ENCODE measurements around the gene TRIM33. TPM values are rescaled to one million over a fixed set of nuclear protein-coding genes. Genes with fewer than 3 reads are reported as not detected.

Gene TRIM33
- total and polyA plus RNA-seq, 2 of the 13 experiments (the other 11 are each of a cell fraction or from before 2014, with no cell fraction given), result 35.5 to 42.2 TPM

DNA sequence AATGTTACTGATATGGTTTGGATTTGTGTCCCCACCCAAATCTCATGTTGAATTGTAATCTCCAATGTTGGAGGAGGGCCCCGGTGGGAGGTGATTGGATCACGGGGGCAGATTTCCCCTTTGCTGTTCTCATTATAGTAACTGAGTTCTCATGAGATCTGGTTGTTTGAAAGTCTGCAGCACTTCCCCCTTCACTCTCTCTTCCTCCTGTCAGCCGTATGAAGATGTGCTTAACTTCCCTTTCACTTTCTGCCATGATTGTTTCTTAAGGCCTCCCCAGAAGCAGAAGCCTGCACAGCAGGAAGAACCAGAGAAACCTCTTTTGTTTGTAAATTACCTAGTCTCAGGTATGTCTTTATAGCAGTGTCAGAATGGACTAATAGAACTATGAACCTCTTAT is 28.4 kb downstream of the TRIM33 start:
- H4K20me1 ChIP-seq (ENCODE audit: insufficient read depth, low read length), result peaks cover 2% of the 10 kb centered on the region; the same call in 1 of the 2 replicates
- CTCF ChIA-PET (ENCODE audit: low intra/inter-chr PET ratio, low total read pairs), result no interaction called here
- intact Hi-C loops (cut with micrococcal nuclease; ENCODE audit: unreplicated experiment), result no loop called here
- H3K9me3 ChIP-seq (ENCODE audit: low read length), result no peaks in the 10 kb centered on the region
- H3K9ac ChIP-seq (ENCODE audit: insufficient read depth, low read depth, low read length), result no peak overlapping the region
- H3K4me2 ChIP-seq (ENCODE audit: low read depth, low read length), result no peak overlapping the region
- peaks cover 0 to 3% of the 10 kb centered on the region in 2 experiments; a peak in 1 of 5 replicates for H3K36me3 ChIP-seq (replicated peaks in 1 of 2; ENCODE audit: control insufficient read depth in 1 of 2, insufficient read depth in 2 of 2, low read length in 2 of 2)
- in situ Hi-C loops (cut with HindIII; ENCODE audit: extremely low pct_ligation_motif_present, low pct_unique_long_range_greater_than_20kb), result no loop called here
- DNase-seq (ENCODE audit: low spot score) (no peak), ATAC-seq (no peak), FAIRE-seq (no peak)
- WGBS (ENCODE audit: low lambda C conversion rate), result 88% methylated on average over 3 of the region's 3 CpGs
- POLR2A ChIA-PET, result interaction anchor here (2.0 kb wide), 1 partner anchor 15 kb away, joined by 5 read pairs; no protein-coding TSS in a partner anchor
- peaks cover 90% of the 10 kb centered on the region for H3K79me2 ChIP-seq (ENCODE audit: insufficient read depth, low read length)
- no TSS peak for BruUV-seq (replicated peaks)
- H3K27ac ChIP-seq (ENCODE audit: extremely low read length, insufficient read depth, low read length), result no peak overlapping the region
- H3K4me1 ChIP-seq (ENCODE audit: insufficient read depth, low read length), result peaks cover 37% of the 10 kb centered on the region
- H2AFZ ChIP-seq (ENCODE audit: low read length), result no peak overlapping the region
- no peak overlapping the region for H3K4me3 ChIP-seq (replicated peaks in 1 of 3; ENCODE audit: insufficient read depth in 1 of 3, low read depth in 2 of 3, low read length in 3 of 3)
- H3K27me3 ChIP-seq (ENCODE audit: control insufficient read depth in 1 of 2, insufficient read depth in 2 of 2, low read length in 2 of 2), result no peaks in the 10 kb centered on the region
- no peak for TF ChIP-seq HNRNPLL (IDR thresholded peaks at IDR 0.05; ENCODE audit: low read depth, low read length, poor library complexity, severe bottlenecking)
- no peak for TF ChIP-seq ESRRA (CRISPR knock-in tag; IDR thresholded peaks at IDR 0.05; ENCODE audit: low read depth)
- TF ChIP-seq ZFX (CRISPR knock-in tag; IDR thresholded peaks at IDR 0.05; ENCODE audit: low read depth), result no peak
- no peak for TF ChIP-seq MYNN (CRISPR knock-in tag; IDR thresholded peaks at IDR 0.05; ENCODE audit: low read depth)
- TF ChIP-seq, protein P1, sequence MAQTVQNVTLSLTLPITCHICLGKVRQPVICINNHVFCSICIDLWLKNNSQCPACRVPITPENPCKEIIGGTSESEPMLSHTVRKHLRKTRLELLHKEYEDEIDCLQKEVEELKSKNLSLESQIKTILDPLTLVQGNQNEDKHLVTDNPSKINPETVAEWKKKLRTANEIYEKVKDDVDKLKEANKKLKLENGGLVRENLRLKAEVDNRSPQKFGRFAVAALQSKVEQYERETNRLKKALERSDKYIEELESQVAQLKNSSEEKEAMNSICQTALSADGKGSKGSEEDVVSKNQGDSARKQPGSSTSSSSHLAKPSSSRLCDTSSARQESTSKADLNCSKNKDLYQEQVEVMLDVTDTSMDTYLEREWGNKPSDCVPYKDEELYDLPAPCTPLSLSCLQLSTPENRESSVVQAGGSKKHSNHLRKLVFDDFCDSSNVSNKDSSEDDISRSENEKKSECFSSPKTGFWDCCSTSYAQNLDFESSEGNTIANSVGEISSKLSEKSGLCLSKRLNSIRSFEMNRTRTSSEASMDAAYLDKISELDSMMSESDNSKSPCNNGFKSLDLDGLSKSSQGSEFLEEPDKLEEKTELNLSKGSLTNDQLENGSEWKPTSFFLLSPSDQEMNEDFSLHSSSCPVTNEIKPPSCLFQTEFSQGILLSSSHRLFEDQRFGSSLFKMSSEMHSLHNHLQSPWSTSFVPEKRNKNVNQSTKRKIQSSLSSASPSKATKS (CRISPR knock-in tag; IDR thresholded peaks at IDR 0.05), result no peak
- TF ChIP-seq SIN3A (IDR thresholded peaks at IDR 0.05; ENCODE audit: borderline replicate concordance, low read depth, low read length), result no peak
- no peak for TF ChIP-seq ZKSCAN8 (CRISPR knock-in tag; IDR thresholded peaks at IDR 0.05; ENCODE audit: borderline replicate concordance)
- TF ChIP-seq MTERF4 (CRISPR knock-in tag; IDR thresholded peaks at IDR 0.05), result no peak
- no peak for TF ChIP-seq HOXD1 (CRISPR knock-in tag; IDR thresholded peaks at IDR 0.05)
- TF ChIP-seq ZNF563 (CRISPR knock-in tag; IDR thresholded peaks at IDR 0.05), result no peak
- TF ChIP-seq ZNF703 (CRISPR knock-in tag; IDR thresholded peaks at IDR 0.05; ENCODE audit: borderline replicate concordance), result no peak
- TF ChIP-seq ZNF335 (CRISPR knock-in tag; IDR thresholded peaks at IDR 0.05), result no peak
- TF ChIP-seq RBAK (CRISPR knock-in tag; IDR thresholded peaks at IDR 0.05), result no peak
- TF ChIP-seq, protein P2, sequence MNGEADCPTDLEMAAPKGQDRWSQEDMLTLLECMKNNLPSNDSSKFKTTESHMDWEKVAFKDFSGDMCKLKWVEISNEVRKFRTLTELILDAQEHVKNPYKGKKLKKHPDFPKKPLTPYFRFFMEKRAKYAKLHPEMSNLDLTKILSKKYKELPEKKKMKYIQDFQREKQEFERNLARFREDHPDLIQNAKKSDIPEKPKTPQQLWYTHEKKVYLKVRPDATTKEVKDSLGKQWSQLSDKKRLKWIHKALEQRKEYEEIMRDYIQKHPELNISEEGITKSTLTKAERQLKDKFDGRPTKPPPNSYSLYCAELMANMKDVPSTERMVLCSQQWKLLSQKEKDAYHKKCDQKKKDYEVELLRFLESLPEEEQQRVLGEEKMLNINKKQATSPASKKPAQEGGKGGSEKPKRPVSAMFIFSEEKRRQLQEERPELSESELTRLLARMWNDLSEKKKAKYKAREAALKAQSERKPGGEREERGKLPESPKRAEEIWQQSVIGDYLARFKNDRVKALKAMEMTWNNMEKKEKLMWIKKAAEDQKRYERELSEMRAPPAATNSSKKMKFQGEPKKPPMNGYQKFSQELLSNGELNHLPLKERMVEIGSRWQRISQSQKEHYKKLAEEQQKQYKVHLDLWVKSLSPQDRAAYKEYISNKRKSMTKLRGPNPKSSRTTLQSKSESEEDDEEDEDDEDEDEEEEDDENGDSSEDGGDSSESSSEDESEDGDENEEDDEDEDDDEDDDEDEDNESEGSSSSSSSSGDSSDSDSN (CRISPR knock-in tag; IDR thresholded peaks at IDR 0.05), result no peak
- TF ChIP-seq NCOA5 (CRISPR knock-in tag; IDR thresholded peaks at IDR 0.05), result no peak
